ENCODE measurements around the gene PTPRD.

Gene PTPRD

GRCh38 chr9:8429768-8430167, 2183.0 kb downstream of the PTPRD start:
- TF ChIP-seq CTCF (IDR thresholded peaks at IDR 0.05; ENCODE audit: low read depth, low read length): no peak
- H3K4me3 ChIP-seq (ENCODE audit: low read depth, low read length): no peak overlapping the region

GRCh38 chr9:8429157-8429556, 2183.6 kb downstream of the PTPRD start:
- no peak for TF ChIP-seq CTCF (IDR thresholded peaks at IDR 0.05; ENCODE audit: low read depth, low read length)

GRCh38 chr9:8428389-8428788, 2184.4 kb downstream of the PTPRD start:
- no peak for TF ChIP-seq CTCF (IDR thresholded peaks at IDR 0.05; ENCODE audit: low read depth, low read length)
- no peak overlapping the region for H3K4me3 ChIP-seq (ENCODE audit: low read depth, low read length)

More at GRCh38 chr9:8429157-8429556, 2183.6 kb downstream of the PTPRD start:
- H3K4me3 ChIP-seq (ENCODE audit: low read depth, low read length): no peak overlapping the region

GRCh38 chr9:8424786-8425410, 2187.9 kb downstream of the PTPRD start:
- TF ChIP-seq CTCF (IDR thresholded peaks at IDR 0.05; ENCODE audit: low read depth, low read length): no peak
- H3K4me3 ChIP-seq (ENCODE audit: low read depth, low read length): no peak overlapping the region

- no peak for TF ChIP-seq CTCF (IDR thresholded peaks at IDR 0.05; ENCODE audit: low read depth, low read length)
Measured at GRCh38 chr9:8420416-8420815, 2192.4 kb downstream of the PTPRD start.

GRCh38 chr9:8419596-8420275, 2193.1 kb downstream of the PTPRD start:
- no peak for TF ChIP-seq CTCF (IDR thresholded peaks at IDR 0.05; ENCODE audit: low read depth, low read length)
- H3K4me3 ChIP-seq (ENCODE audit: low read depth, low read length): no peak overlapping the region

More at GRCh38 chr9:8420416-8420815, 2192.4 kb downstream of the PTPRD start:
- no peak overlapping the region for H3K4me3 ChIP-seq (ENCODE audit: low read depth, low read length)

- no peak for TF ChIP-seq CTCF (IDR thresholded peaks at IDR 0.05; ENCODE audit: low read depth, low read length)
- no peak overlapping the region for H3K4me3 ChIP-seq (ENCODE audit: low read depth, low read length)
Measured at GRCh38 chr9:8417341-8417740, 2195.5 kb downstream of the PTPRD start.
